Thyroid gland (tissue), 4 donors: ENCODE data around the gene WFDC10B. TPM values are rescaled to one million over a fixed set of nuclear protein-coding genes. Genes with fewer than 3 reads are reported as not detected.
"Not testable (repeated sequence)": the region's sequence is repeated elsewhere in the genome, so short reads cannot be mapped to it uniquely, and the experiment has no call there.

Source experiments
- DNase-seq, 2 donors: peaks; one replicate each; pipeline ENCODE4 v3.0.0-alpha.2; 2019
- H3K27ac ChIP-seq, 3 donors: fragments of 200-600 bp; sonication (generic); 1 replicate in 2 of 3; 2 replicates in 1 of 3; pipeline ENCODE4 v1.5.1; 2016 to 2019; ENCODE audit warnings: mild to moderate bottlenecking in 1 of 3, moderate library complexity in 1 of 3
- H3K27me3 ChIP-seq: fragments of 200-600 bp; sonication (generic); one replicate; pipeline ENCODE4 v1.5.1; 2019
- H3K36me3 ChIP-seq, 2 donors: fragments of 200-600 bp; sonication (generic); one replicate each; pipeline ENCODE4 v1.5.1; 2016 to 2019
- H3K4me1 ChIP-seq, 2 donors: fragments of 200-600 bp; sonication (generic); one replicate each; pipeline ENCODE4 v1.5.1; 2017 to 2019
- H3K4me3 ChIP-seq, 3 donors: fragments of 200-600 bp; sonication (generic); replicated peaks in 1 of 3; 1 replicate in 2 of 3; 2 replicates in 1 of 3; pipeline ENCODE4 v1.5.1; 2016; ENCODE audit warnings: mild to moderate bottlenecking in 1 of 3
- H3K9me3 ChIP-seq: fragments of 200-600 bp; sonication (generic); one replicate; pipeline ENCODE4 v1.5.1; 2017
- CTCF ChIP-seq, 6 experiments: fragments of 200-600 bp in 3 of 6; fragments of 450-650 bp in 3 of 6; sonication (generic) in 3 of 6; IDR thresholded peaks; one replicate each; pipeline ENCODE4 v1.5.1; 2016 to 2019; ENCODE audit warnings: antibody characterized with exemption in 6 of 6, mild to moderate bottlenecking in 2 of 6, inconsistent platforms in 1 of 6, moderate library complexity in 1 of 6
- POLR2A ChIP-seq, 2 donors: fragments of 450-650 bp; IDR thresholded peaks; one replicate each; pipeline ENCODE4 v1.6.1; 2017; ENCODE audit warnings: antibody characterized with exemption in 2 of 2, mild to moderate bottlenecking in 2 of 2, moderate library complexity in 1 of 2
- WGBS, 2 donors: methylation state at CpG; one replicate each; pipeline ENCODE4 v1.1.5; 2017; 5-methylcytosine and 5-hydroxymethylcytosine counted together
- intact Hi-C: fragments of 100-400 bp; cut with DNase I; formaldehyde crosslinking; loops from one replicate; pipeline ENCODE4 v1.15.1; 2023
- total RNA-seq, 4 donors: library from RNA; depleted of rRNA; stranded (reverse); fragments of >200 nt; gene quantifications; one replicate each; pipeline ENCODE4 v1.2.3, GENCODE V29; 2016

The WFDC10B gene
- total RNA-seq, 4 donors from 2014 or later: not detected

DNA sequence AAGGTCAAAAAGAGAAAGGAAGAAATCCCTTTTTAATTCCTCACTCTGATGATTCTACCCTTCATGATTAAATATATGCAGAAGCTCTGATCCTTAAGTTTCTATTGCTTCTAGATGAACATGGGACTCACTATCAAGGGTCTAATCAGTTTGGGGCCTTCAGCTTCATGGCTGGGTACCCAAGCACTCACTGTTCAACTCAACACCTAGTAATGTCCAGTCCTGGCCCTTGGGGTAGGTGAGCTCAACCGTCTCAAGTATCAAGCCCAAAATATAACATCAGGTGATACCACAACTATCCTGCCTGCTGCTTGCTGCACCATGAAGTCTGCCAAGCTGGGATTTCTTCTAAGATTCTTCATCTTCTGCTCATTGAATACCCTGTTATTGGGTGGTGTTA lies 17.2 kb upstream of the WFDC10B start, which contains the start of gene SPINT4:
SPINT4 (plus strand) TSS at position 301 of the 400 bp plus-strand sequence; CDS start at position 322, 21 bp downstream.
- H3K4me3 ChIP-seq: no peak within 1 kb of the TSS
- TF ChIP-seq CTCF (IDR thresholded peaks at IDR 0.05) (no peak), POLR2A (IDR thresholded peaks at IDR 0.05) (no peak)
- H3K4me1 ChIP-seq: no peaks in the 10 kb centered on the region
- 50 to 64% methylated on average over 1 of the region's 1 CpG for WGBS, 2 donors
- intact Hi-C loops: no loop called here
- H3K36me3 ChIP-seq: no peaks in the 10 kb centered on the region
- no peak within 1 kb of the TSS for H3K27ac ChIP-seq
- no peak for DNase-seq
- no peaks in the 10 kb centered on the region for H3K27me3 ChIP-seq
- no peaks in the 10 kb centered on the region for H3K9me3 ChIP-seq

GRCh38 chr20:45716141-45716688 lies 11.4 kb upstream of the WFDC10B start:
- H3K36me3 ChIP-seq: not testable (repeated sequence)

DNA sequence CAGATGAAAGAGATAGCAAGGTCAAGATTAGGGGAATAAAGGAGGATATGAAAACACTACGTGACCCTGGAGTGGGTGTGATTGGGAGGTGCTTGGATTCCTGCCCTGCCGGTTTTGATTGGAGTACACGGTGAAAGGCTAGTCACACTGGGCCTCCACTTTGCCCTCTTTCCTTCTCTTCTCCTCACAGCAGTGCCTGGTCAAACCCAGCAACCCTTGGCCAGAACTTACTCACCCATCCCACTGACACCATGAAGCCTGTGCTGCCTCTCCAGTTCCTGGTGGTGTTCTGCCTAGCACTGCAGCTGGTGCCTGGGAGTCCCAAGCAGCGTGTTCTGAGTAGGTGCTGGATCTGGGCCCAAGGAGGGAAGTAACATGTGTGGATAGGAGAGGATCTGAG lies 2.9 kb downstream of the WFDC10B start, which contains the start of gene WFDC13:
WFDC13 (plus strand) TSS at position 166 of the 400 bp plus-strand sequence; CDS start at position 252, 86 bp downstream.
- DNase-seq: no peak
- Histone ChIP-seq H3K27me3 (no peaks in the 10 kb centered on the region), H3K9me3 (no peaks in the 10 kb centered on the region), H3K4me1 (no peaks in the 10 kb centered on the region), H3K27ac (no peak within 1 kb of the TSS), H3K4me3 (no peak within 1 kb of the TSS), H3K36me3 (no peaks in the 10 kb centered on the region)
- 64 to 66% methylated on average over 4 of the region's 4 CpGs for WGBS, 2 donors
- intact Hi-C loops: no loop called here
- TF ChIP-seq POLR2A (IDR thresholded peaks at IDR 0.05): no peak
- TF ChIP-seq CTCF (IDR thresholded peaks at IDR 0.05): no peak

More at GRCh38 chr20:45716141-45716688, 11.4 kb upstream of the WFDC10B start:
- H3K4me3 ChIP-seq, DNase-seq, H3K27ac ChIP-seq, H3K9me3 ChIP-seq, intact Hi-C loops, H3K27me3 ChIP-seq, H3K4me1 ChIP-seq: not testable (repeated sequence)

GRCh38 chr20:45701104-45701503 lies 3.7 kb downstream of the WFDC10B start:
- Histone ChIP-seq H3K4me3 (no peak overlapping the region), H3K36me3 (no peaks in the 10 kb centered on the region), H3K27me3 (no peaks in the 10 kb centered on the region), H3K27ac (no peak overlapping the region), H3K9me3 (no peaks in the 10 kb centered on the region), H3K4me1 (no peaks in the 10 kb centered on the region)
- TF ChIP-seq POLR2A (IDR thresholded peaks at IDR 0.05) (no peak), CTCF (IDR thresholded peaks at IDR 0.05) (no peak)
- WGBS, 2 donors: 83 to 86% methylated on average over 4 of the region's 4 CpGs
- DNase-seq: no peak
- intact Hi-C loops: no loop called here

- Histone ChIP-seq H3K4me1 (no peaks in the 10 kb centered on the region), H3K9me3 (no peaks in the 10 kb centered on the region), H3K27me3 (no peaks in the 10 kb centered on the region), H3K4me3 (no peak overlapping the region), H3K27ac (no peak overlapping the region), H3K36me3 (no peaks in the 10 kb centered on the region)
- no peak for DNase-seq
- intact Hi-C loops: no loop called here
- TF ChIP-seq CTCF (IDR thresholded peaks at IDR 0.05): no peak
- 87 to 88% methylated on average over 2 of the region's 2 CpGs for WGBS, 2 donors
Measured at GRCh38 chr20:45695496-45695895, 9.3 kb downstream of the WFDC10B start.

DNA sequence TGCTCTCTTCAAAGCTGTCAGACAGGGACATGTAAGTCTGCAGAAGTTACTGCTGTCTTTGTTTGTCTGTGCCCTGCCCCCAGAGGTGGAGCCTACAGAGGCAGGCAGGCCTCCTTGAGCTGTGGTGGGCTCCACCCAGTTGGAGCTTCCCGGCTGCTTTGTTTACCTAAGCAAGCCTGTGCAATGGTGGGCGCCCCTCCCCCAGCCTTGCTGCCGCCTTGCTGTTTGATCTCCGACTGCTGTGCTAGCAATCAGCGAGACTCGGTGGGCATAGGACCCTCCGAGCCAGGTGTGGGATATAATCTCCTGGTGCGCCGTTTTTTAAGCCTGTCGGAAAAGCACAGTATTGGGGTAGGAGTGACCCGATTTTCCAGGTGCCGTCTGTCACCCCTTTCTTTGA lies 11.5 kb downstream of the WFDC10B start:
- intact Hi-C loops, H3K27ac ChIP-seq, H3K9me3 ChIP-seq, H3K27me3 ChIP-seq, H3K4me3 ChIP-seq, H3K4me1 ChIP-seq, H3K36me3 ChIP-seq, DNase-seq: not testable (repeated sequence)
- WGBS, 2 donors: 87 to 88% methylated on average over 7 to 12 of the region's 12 CpGs
